HepG2 (cell line): ENCODE data around the gene PCBP1. TPM values are rescaled to one million over a fixed set of nuclear protein-coding genes. Genes with fewer than 3 reads are reported as not detected.

ENCODE experiments used
- ATAC-seq: fragments of 200-7000 bp; cut with Tn5 transposase; 3 replicates; pipeline ENCODE4 v1.9.1; 2020; ENCODE audit warnings: mild to moderate bottlenecking, moderate library complexity
- BruUV-seq: library from RNA; stranded (reverse); fragments of 400-500 nt; replicated peaks from 2 replicates; lab custom pipeline; 2021; lab: Mats Ljungman, UMichigan
- CTCF ChIA-PET: fragments of 300-600 bp; formaldehyde crosslinking; extraction: SDS; loops from one replicate; lab custom pipeline; 2021; ENCODE audit warnings: low total read pairs, inconsistent platforms, low intra/inter-chr PET ratio; lab: Yijun Ruan, JAX
- POLR2A ChIA-PET: fragments of 350-600 bp; sonication (Branson Sonifier 250); formaldehyde crosslinking; loops from one replicate; lab custom pipeline; 2020; ENCODE audit warnings: antibody characterized with exemption, inconsistent platforms; lab: Yijun Ruan, JAX
- DNase-seq: peaks from one replicate; pipeline ENCODE4 v3.0.0-alpha.2; 2015; ENCODE audit warnings: low spot score
- FAIRE-seq: peaks from 3 replicates; lab custom pipeline; 2011; peaks lifted over from hg19 to GRCh38; lab: Jason Lieb, UNC
- H2AFZ ChIP-seq: one replicate; pipeline ENCODE4 v1.6.1; 2011; ENCODE audit warnings: low read length, inconsistent platforms
- H3K27ac ChIP-seq: fragments of 300-600 bp; 3 replicates; pipeline ENCODE4 v1.8.0; 2011; ENCODE audit warnings: mixed run types, mild to moderate bottlenecking, mixed read lengths, low read length, inconsistent platforms; ENCODE audit not compliant: insufficient read depth; ENCODE audit errors: extremely low read length
- H3K27me3 ChIP-seq, 2 experiments: fragments of 200-600 bp in 1 of 2; 2 replicates in 1 of 2; 3 replicates in 1 of 2; pipeline versions ENCODE4 v1.6.0 to v1.8.0; 2011; ENCODE audit warnings: low read length in 2 of 2, mild to moderate bottlenecking in 2 of 2, moderate library complexity in 2 of 2, inconsistent platforms in 1 of 2; ENCODE audit not compliant: insufficient read depth in 2 of 2, control insufficient read depth in 1 of 2
- H3K36me3 ChIP-seq, 2 experiments: fragments of 200-600 bp in 1 of 2; replicated peaks in 1 of 2; 2 replicates in 1 of 2; 3 replicates in 1 of 2; pipeline versions ENCODE4 v1.5.1 to v1.8.0; 2011; ENCODE audit warnings: low read length in 2 of 2, inconsistent platforms in 1 of 2; ENCODE audit not compliant: insufficient read depth in 2 of 2, control insufficient read depth in 1 of 2
- H3K4me1 ChIP-seq: 2 replicates; pipeline ENCODE4 v1.5.1; 2012; ENCODE audit warnings: low read length, inconsistent platforms; ENCODE audit not compliant: insufficient read depth
- H3K4me2 ChIP-seq: 2 replicates; pipeline ENCODE4 v1.6.0; 2011; ENCODE audit warnings: low read depth, low read length, inconsistent platforms
- H3K4me3 ChIP-seq, 3 experiments: fragments of 200-600 bp in 1 of 3; sonication (generic), shearing (Covaris generic) in 1 of 3; replicated peaks in 1 of 3; 2 replicates each; pipeline ENCODE4 v1.5.1; 2011 to 2016; ENCODE audit warnings: low read length in 3 of 3, inconsistent platforms in 2 of 3, low read depth in 2 of 3, mild to moderate bottlenecking in 2 of 3, control low read depth in 1 of 3, mixed read lengths in 1 of 3; ENCODE audit not compliant: insufficient read depth in 1 of 3
- H3K79me2 ChIP-seq: one replicate; pipeline ENCODE4 v1.6.1; 2011; ENCODE audit warnings: low read length, inconsistent platforms; ENCODE audit not compliant: insufficient read depth
- H3K9ac ChIP-seq: 2 replicates; pipeline ENCODE4 v1.6.0; 2011; ENCODE audit warnings: mild to moderate bottlenecking, low read depth, low read length, inconsistent platforms; ENCODE audit not compliant: insufficient read depth
- H3K9me3 ChIP-seq: 2 replicates; pipeline ENCODE4 v1.5.1; 2012; ENCODE audit warnings: mild to moderate bottlenecking, low read length
- H4K20me1 ChIP-seq: 2 replicates; pipeline ENCODE4 v1.6.0; 2011; ENCODE audit warnings: inconsistent platforms, mild to moderate bottlenecking, low read length, moderate library complexity; ENCODE audit not compliant: insufficient read depth
- ELF1 ChIP-seq: sonication (generic); formaldehyde crosslinking; IDR thresholded peaks from 2 replicates; pipeline ENCODE4 v1.4.0; 2020; ENCODE audit warnings: missing genetic modification reagents
- MLX ChIP-seq: IDR thresholded peaks from 2 replicates; pipeline ENCODE4 v1.6.1; 2016
- PRDM15 ChIP-seq: sonication (generic); formaldehyde crosslinking; IDR thresholded peaks from 2 replicates; pipeline ENCODE4 v1.4.0; 2020; ENCODE audit warnings: missing genetic modification reagents
- RARG ChIP-seq: sonication (generic); formaldehyde crosslinking; IDR thresholded peaks from 2 replicates; pipeline ENCODE4 v1.4.0; 2020; ENCODE audit warnings: low read depth, mild to moderate bottlenecking, missing genetic modification reagents
- ZNF460 ChIP-seq: sonication (generic); formaldehyde crosslinking; IDR thresholded peaks from 2 replicates; pipeline ENCODE4 v1.5.1; 2020; ENCODE audit warnings: missing genetic modification reagents, mild to moderate bottlenecking, borderline replicate concordance
- WGBS: methylation state at CpG from one replicate; pipeline ENCODE4 v1.1.6; 2017; ENCODE audit warnings: low lambda C conversion rate; 5-methylcytosine and 5-hydroxymethylcytosine counted together
- in situ Hi-C: cut with HindIII; loops from 2 replicates; pipeline ENCODE4 v1.10.0; 2017; ENCODE audit warnings: low pct_unique_long_range_greater_than_20kb; ENCODE audit not compliant: extremely low pct_ligation_motif_present
- intact Hi-C: fragments of 100-400 bp; cut with micrococcal nuclease; formaldehyde crosslinking; loops from one replicate; pipeline ENCODE4 v1.10.0; 2022; ENCODE audit not compliant: unreplicated experiment
- polyA plus RNA-seq, 8 experiments: library from polyadenylated mRNA; depleted of rRNA in 3 of 8; stranded (reverse) in 7 of 8; unstranded in 1 of 8; fragments of >200 nt; fragmentation: Illumina TruSeq in 4 of 8; extraction: Trizol in 4 of 8; gene quantifications; 2 replicates each; pipeline versions ENCODE4 v1.2.1 to v1.2.3, GENCODE V29; 2011 to 2016; ENCODE audit warnings: low read depth in 4 of 8, missing spikeins in 1 of 8, mixed read lengths in 1 of 8; ENCODE audit not compliant: insufficient read depth in 1 of 8
- total RNA-seq, 5 experiments: library from RNA; depleted of rRNA; stranded (reverse); fragments of >200 nt; fragmentation: Illumina TruSeq; extraction: Trizol; gene quantifications; 2 replicates each; pipeline ENCODE4 v1.2.3, GENCODE V29; 2016; ENCODE audit warnings: low read depth in 1 of 5

The PCBP1 gene
- total and polyA plus RNA-seq, 2 of the 13 experiments (the other 11 are each of a cell fraction or from before 2014, with no cell fraction given), result 32.0 to 137 TPM

GRCh38 chr2:70123829-70124116 lies 36.5 kb downstream of the PCBP1 start:
- Histone ChIP-seq H2AFZ (no peak overlapping the region), H3K9me3 (no peaks in the 10 kb centered on the region), H3K36me3 (no peaks in the 10 kb centered on the region), H4K20me1 (no peaks in the 10 kb centered on the region)
- POLR2A ChIA-PET, result interaction anchor here (1.0 to 4.2 kb wide), 2 partner anchors 9 to 15 kb away, joined by 4 to 42 read pairs; no protein-coding TSS in a partner anchor
- no peak for TF ChIP-seq PRDM15 (CRISPR knock-in tag)
- no peak for TF ChIP-seq ELF1 (CRISPR knock-in tag)
- TF ChIP-seq ZNF460 (CRISPR knock-in tag), result no peak
- TF ChIP-seq MLX, result no peak
- TF ChIP-seq RARG, result no peak
- TF ChIP-seq, all 625 proteins: peak for 0
- Histone ChIP-seq H3K4me3 (no peak overlapping the region), H3K4me2 (no peak overlapping the region), H3K27ac (no peak overlapping the region), H3K79me2 (no peaks in the 10 kb centered on the region), H3K27me3 (no peaks in the 10 kb centered on the region), H3K9ac (no peak overlapping the region), H3K4me1 (peaks cover 61% of the 10 kb centered on the region)
- no peak for ATAC-seq
- in situ Hi-C loops, result no loop called here
- WGBS, result 94% methylated on average over 11 of the region's 11 CpGs
- FAIRE-seq, result no peak
- CTCF ChIA-PET, result no interaction called here
- intact Hi-C loops, result no loop called here
- no TSS peak for BruUV-seq
- no peak for DNase-seq
